NOMO-1 treated with dmso at 0.1 percent for 144 hours (cell line): ENCODE results near the gene DRD2.

Source experiments
- DNase-seq: peaks from one replicate; lab custom pipeline; 2025; ENCODE audit not compliant: unreplicated experiment; lab: John Stamatoyannopoulos, UW

Gene DRD2

DNA sequence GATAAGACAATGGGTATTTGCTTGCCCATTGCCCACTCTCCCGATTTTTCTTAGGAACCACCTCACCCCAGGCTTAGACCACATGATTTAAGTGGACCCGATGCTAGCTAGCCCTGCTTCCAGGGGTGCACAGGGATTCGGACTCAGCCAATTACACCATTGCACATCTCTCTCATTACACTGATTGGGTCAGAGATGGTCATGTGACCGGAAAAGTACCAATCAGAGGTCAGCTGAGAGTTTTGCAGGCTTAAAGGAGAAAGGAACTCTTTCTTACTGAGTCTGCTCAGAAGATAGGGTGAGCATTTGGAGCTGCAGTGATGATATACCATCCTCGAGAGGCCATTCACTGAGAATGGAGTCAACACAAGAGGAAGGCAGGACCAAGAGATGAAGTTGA, 99.8 kb downstream of the DRD2 start:
- DNase-seq = no peak

DNA sequence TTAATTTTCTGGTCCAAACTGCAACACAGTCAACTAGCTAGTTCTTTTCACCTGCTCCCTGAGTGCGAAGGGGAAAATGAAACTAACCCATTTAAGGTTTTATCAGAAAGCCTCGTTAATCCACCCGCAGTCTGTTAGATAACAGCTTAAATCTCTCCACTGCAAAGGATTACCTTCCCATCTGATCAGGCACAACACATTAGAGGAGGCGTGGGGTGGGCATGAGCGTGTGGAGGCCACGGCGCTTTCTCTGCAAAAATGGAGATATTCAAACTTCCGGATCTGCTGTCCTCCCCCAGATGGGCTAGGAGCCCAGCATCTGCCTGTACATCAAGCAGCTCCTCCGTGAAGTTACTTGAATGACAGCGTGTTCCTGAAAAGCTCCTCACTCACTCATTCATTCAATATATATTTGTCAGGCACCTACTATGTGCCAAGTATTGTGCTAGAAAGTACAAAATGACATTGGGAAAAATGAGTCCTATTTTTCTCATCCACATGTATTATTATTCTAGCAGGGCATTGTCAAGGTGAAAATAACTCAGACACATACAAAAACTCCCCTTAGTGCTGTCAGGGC, 101.1 kb downstream of the DRD2 start:
- DNase-seq = no peak

DNA sequence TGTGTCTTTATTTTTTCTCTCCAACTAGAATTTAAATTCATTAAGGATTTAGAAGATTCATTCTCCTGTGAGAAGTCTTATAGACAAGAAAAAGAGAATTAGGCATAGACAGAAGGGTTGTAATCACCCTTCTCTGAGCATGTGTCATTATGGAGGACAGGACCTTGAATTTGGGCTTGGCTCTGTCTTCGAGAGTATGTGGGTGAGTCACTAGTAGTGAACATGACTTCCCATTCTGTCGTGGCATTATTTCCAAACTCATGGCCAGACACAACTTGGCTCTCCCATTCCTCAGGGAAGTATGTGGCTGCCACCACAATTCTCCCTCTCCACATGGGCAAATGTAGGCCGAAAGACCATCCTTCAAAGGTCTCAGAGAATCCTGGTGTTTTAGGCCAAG, 101.9 kb downstream of the DRD2 start:
- DNase-seq = no peak

DNA sequence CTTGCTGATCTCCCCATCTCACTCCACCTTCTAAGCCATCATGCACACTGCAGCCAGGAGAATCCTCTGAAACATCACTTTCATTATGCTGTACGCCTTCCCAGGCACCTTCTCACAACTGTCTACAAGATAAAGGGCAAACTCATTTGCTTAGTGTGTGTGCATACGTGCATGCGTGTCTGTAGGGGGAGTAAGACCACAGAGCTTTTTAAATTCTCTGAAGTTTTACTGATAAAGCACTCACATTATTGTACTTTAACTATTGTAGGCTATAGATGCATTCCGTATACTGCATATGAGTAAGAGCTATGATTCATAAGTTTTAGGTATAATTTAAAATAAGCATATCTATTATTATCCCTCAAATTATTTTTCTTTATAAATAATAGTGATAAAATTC, 102.9 kb downstream of the DRD2 start:
- no peak for DNase-seq

DNA sequence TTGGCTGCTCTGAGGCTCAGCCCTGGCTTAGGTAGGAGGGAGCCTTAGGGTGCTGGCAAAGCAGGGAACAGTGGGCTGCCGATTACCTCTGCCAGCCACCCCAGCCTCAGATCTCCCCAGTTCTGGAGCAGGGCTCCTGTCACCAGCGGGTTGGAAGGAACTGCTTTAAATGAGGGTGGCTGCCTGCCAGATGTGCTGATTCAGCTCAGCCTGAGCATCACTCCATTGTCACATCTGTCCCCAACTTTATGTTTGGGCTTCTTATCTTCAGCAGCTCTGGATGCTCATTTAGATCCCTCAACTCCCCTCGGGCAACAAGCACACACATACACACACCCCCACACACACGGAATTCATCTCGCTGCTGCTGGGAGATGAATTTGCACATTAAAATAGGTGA, 104.6 kb downstream of the DRD2 start:
- no peak for DNase-seq

DNA sequence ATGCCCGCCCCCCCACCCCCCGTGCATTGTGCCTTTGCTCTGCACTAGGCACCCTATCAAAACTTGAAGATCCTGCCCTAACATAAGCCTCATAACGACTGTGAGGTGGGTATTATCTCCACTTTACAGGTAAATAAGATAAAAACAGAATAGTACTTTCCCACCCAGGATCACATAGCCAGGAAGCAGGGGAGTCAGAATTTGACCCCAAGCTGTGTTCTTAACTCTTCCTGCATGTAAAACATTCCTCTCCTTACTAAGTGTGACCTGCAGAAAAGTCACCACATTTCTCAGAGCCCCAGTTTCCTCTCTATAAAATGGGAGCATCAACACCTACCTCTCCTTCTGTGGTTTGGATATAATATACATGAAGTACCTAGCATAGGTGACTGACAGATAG, 105.8 kb downstream of the DRD2 start:
- no peak for DNase-seq

DNA sequence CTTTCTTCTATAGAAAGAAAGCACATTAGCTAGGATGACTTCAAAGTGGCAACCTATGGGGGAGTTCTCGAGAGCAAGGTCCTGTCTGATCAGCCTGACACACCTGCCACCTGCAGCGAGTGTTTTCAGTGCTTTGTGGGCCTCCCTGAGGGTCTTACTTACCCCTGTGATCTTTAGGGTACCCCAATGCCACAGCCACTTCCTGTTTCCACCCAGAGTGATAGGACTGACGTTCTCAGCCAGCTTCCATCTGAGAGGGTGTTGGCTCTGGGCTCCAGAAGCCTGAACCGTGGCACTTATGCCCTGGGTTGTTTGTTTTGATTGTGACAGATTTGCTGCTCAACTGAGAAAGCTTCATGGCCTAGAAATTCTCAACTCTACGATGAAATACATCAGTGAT, 109.3 kb downstream of the DRD2 start:
- no peak for DNase-seq

DNA sequence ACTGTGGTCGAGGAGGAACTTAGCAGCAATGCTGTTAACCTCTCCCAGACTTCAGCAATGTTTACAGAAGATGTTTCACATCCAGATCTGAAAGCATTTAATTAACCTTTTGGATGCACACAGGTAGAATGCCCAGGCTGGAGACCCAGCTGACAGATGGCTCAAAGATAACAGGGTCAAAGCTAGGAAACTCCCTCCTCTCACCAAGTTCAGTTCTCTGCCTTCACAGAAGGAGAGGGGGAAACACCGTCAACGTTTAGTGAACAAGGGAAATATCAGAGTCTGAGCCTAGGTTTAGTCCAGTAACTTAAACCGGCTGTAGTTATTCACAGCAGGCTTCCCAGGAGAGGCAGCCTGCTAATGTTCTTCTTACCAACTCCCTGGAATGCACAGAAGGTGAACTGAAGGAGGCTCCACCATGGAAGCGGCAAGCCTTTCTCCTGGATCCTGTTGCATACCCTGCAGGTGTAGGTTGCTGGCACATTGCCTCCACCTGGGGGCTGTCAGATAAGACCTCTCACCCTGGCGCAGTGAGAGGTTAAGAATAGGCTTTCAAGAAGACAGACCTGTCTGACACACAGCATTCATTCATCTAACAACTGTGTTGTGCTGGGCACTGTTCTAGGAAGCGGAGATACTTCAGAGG, 111.1 kb downstream of the DRD2 start:
- DNase-seq = no peak

DNA sequence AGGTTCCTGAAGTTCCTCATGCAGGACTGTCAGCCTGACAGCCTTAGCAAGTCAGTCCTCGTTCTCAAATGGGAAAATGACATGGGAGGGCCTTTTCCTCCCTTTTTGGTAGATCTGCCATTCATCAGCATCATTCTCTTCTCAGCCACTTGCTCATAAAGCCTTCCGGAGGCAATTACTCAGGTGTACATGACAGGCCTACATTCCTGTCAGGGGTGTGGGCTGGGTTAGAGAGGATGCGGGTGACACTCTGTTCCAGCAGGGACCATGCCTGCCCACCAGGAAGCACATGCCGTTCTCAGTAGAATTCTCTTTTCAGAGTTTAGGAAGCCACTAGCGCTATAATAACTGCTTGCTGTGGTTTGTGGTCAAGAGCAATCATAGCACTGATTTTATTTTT, 111.8 kb downstream of the DRD2 start:
- DNase-seq = no peak
